HG03060 (cell line): ENCODE results near the gene CIDEC.
"Not testable (repeated sequence)": the region's sequence is repeated elsewhere in the genome, so short reads cannot be mapped to it uniquely, and the experiment has no call there.

Experiments
- ATAC-seq: cut with Tn5 transposase; IDR thresholded peaks from one replicate; pipeline ENCODE4 v1.9.1; 2021; ENCODE audit warnings: low read depth, moderate number of reproducible peaks; ENCODE audit not compliant: unreplicated experiment

The CIDEC gene

DNA sequence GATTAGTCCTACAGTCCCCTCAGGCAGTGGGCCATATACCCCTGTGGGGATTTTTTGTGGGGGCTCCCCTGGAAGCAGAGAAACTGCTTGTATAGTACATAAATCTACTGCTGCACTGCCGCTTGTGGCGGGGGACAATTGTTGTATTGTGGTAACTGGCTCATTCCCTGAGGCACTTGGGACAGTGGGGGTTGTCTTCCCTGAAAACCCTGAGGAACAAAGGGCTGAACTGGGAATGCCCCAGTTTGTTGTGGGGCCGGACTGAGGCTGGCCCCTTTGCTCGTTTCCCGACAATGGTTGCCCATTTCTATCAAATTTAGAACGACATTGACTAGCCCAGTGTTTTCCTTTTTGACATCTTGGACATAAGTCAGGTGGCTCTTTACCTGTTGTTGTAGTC is 28.7 kb downstream of the CIDEC start:
- ATAC-seq, result not testable (repeated sequence)

DNA sequence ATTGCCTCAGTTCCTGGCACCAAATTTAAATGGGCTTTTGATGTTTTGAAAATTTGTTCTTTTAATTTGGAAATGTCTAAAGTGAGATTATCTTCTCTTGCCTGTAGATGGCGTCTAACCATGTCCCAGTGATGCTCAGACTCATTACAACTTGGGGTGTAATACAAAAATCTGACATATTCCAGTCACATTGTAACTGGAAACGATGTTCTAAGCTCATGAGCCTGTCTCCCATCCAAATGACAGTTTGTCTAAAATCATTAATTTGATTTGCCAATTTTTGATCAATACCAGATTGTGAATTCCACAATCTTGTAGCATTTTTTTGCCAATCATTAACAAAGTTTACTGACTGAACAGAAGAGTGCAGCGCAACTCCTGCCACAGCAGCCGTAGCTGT is 31.2 kb downstream of the CIDEC start:
- not testable (repeated sequence) for ATAC-seq

DNA sequence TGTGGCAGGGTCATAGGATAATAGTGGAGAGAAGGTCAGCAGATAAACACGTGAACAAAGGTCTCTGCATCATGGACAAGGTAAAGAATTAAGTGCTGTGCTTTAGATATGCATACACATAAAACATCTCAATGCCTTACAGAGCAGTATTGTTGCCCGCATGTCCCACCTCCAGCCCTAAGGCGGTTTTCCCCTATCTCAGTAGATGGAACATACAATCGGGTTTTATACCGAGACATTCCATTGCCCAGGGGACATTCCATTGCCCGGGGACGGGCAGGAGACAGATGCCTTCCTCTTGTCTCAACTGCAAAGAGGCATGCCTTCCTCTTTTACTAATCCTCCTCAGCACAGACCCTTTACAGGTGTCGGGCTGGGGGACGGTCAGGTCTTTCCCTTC is 32.2 kb downstream of the CIDEC start:
- ATAC-seq, result not testable (repeated sequence)

DNA sequence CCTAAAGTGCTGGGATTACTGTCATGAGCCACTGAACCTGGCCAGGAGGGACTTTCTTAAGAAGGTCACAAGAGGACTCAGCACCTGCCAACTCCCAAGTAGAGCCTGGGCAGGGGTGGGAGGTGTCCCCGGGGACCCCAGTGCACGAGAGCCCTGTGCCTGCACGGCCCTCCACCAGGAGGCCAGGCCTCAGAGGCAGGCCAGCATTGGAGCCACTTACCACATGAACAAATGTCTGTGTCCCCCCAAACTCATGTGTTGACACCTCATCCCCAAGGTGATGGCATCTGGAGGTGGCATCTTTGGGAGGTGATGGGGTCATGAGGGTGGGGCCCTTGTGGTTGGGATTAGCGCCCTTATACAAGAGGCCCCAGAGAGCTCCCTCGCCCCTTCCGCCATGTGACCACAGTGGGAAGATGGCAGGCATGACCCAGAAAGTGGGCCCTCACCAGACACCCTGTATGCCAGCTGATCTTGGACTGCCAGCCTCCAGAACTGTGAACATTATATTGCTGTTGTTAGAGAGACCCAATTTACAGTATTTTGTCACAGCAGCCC is 33.0 kb downstream of the CIDEC start:
- no peak for ATAC-seq

DNA sequence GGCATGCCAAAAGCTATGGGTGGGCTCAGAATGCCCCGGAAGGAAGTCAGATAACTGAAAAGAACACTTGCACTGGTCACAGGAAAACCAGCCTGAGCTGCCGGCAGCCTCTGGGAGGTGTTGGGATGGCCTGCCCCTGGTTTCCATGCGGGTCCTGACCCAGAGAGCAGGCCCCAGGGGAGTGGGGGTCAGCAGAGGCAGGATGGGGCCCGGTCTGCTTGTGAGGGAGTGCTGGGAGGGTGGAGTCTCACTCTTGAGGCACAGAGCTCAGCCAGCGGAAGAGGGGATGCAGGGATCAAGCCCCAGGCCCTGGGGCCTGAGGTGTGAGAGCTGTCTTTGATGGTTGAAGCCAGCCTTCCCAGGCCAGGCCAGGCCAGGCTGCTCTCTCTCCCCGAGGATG is 33.8 kb downstream of the CIDEC start:
- ATAC-seq, result no peak

GRCh38 chr3:9843715-9844438 is 36.2 kb downstream of the CIDEC start, which contains the start of gene RPUSD3:
Gene RPUSD3 (minus strand): TSS chr3:9844008. CDS start chr3:9843990, 18 bp downstream.
- ATAC-seq, result peak; percentile 93

GRCh38 chr3:9841015-9841414 is 39.0 kb downstream of the CIDEC start:
- no peak for ATAC-seq

GRCh38 chr3:9838856-9839255 is 41.2 kb downstream of the CIDEC start:
- no peak for ATAC-seq

DNA sequence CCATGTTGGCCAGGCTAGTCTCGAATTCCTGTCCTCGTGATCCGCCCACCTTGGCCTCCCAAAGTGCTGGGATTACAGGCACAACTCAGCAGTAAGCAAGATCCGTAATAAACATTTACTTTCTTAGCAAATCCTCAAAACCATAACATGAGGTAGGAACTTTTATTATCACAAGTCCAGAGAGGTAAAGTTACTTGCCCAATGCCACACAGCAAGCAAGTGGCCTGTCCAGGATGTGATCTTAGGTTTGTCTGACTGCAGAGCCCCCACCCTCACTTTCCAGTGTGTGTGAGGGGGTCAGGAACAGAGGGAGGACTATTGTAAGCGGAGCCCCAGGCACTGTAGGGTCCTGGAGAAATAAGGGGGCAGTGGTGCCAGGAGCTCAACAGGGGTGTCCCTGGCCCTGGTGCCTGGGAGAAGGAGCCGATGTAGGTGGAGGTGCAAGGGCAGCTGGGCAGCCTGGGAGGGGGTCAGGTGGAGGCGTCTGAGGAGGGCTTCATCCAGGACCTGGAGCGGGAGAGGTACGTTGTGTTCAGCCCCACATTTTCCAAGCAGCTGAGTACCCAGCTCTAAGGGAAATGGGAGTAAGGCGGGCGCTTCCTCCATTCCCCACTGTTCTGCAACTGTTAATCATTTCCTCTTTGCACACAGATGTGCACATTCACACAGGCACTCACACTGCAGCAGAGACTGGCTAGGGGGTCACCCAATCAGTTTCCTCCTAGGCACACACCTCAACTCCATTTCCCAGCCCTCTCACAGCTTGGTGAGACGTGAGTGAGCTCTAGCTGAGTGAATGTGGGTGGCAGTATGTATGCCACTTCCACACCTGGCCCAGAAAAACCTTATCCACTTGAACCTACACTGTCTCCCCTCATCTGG is 42.1 kb downstream of the CIDEC start:
- no peak for ATAC-seq

DNA sequence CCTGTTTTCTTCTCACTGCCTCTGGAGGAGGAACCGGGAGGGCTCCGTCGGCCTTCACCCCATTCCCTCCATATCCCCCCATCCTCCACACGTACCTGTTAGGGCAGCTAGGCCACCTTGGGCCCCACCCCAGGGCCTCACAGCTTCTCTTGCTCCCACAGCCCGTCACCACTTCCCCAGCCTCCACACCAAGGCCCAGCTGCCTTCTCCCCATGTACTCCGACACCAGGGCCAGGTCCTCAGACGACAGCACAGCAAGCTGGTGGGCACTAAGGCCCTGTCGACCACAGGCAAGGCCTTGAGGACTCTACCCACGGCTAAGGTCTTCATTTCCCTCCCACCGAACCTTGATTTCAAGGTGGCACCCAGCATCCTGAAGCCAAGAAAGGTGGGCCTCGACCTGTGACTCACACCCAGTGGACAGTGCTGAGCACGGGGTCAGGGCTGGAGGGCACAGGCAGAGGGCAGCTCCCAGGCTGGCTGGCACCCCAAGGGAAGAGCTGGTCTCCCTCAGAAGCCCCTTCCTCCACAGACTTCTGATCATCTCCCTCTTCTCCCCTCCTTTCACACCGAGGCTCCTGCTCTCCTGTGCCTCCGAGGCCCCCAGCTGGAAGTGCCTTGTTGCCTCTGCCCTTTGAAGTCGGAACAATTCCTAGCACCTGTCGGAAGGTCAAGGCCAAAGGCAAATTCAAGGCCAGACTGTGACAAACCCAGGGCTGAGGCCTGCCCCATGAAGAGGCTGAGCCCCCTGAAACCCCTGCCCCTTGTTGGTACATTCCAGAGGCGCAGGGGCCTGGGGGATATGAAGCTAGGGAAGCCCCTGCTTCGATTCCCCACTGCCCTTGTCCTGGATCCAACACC is 45.3 kb downstream of the CIDEC start:
- ATAC-seq, result no peak

GRCh38 chr3:9833078-9833477 is 47.0 kb downstream of the CIDEC start:
- no peak for ATAC-seq

GRCh38 chr3:9831253-9831652 is 48.8 kb downstream of the CIDEC start:
- no peak for ATAC-seq

DNA sequence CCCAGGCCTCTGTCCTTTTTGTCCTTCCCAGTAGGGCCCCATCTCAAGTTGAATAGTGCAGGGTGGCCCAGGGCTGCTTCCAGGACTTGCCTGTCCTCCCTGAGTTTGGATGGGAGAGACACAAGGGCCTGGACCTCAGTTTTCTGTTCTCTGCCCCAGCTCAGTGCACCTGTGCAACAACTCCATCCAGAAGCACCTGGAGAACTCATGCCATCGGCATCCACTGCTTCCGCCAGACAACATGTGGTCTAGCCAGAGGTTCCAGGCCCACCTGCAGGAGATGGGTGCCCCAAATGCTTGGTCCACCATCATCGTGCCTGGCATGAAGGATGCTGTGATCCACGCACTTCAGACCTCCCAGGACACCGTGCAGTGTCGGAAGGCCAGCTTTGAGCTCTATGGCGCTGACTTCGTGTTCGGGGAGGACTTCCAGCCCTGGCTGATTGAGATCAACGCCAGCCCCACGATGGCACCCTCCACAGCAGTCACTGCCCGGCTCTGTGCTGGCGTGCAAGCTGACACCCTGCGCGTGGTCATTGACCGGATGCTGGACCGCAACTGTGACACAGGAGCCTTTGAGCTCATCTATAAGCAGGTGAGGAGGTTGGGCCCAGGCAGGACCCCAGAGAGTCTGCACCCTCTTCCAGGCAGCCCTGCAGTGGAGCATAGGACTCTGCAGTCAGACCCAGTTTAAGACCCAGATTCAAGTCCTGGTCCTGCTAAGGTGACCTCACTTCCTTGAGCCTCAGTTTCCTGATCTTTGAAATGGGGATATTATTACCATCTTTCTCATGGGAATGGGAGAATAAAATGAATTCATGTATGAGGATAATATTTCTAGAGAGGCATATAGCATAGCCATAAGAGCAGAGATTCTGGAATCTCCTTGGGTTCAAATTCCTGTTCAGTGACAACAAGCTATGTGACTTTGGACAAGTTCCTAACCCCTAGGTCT is 51.0 kb downstream of the CIDEC start:
- no peak for ATAC-seq

DNA sequence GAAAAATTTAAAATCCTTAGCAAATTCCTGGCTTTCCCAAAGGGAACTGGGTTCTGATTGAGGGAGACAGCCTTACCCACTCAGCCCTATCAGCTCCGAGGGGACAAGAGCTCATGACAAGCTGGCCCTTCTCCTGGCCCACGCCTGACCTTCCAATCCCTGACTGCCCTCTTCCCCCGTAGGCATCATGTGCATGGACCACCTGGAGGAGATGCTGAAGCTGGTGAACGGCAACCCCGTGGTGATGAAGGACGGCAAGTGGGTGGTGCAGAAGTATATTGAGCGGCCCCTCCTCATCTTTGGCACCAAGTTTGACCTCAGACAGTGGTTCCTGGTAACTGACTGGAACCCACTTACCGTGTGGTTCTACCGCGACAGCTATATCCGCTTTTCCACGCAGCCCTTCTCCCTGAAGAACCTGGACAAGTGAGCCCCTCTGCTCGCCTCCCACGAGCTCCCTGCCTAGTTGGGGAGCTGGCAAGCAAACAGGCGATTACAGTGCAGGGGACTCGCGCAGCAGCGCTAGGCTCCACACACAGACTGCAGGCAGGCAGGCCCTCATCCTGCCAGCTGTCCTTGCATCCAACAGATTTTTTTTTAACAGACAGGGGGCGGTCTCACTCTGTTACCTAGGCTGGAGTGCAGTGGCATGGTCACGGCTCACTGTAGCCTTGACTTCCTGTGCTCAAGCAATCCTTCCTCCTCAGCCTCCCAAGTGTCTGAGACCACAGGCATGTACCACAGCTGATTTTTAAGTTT is 53.1 kb downstream of the CIDEC start:
- no peak for ATAC-seq

DNA sequence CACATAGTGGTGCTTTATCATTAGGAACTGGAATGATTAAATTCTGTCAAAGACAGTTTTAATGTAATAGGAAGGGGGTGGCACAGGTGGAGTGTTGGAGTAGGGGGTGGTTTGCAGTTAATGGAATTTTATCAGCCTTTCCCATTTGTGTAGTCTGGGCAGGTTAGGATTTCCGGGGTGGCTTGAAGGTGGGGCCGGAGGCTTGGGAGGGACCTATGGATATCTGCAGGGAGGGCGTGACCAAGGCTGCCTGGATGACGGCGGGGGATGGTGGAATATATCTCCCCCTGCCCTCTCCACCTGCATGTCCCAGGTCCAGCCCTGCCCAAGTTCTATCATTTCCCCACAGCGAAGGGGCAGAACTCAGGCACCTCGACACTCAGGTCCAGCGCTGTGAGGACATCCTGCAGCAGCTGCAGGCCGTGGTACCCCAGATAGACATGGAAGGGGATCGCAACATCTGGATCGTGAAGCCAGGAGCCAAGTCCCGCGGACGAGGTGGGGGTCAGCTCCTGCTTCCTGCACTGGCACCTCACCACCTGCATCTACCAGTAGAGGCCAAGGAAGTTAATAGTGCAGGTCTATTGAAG is 54.5 kb downstream of the CIDEC start:
- ATAC-seq, result no peak

- ATAC-seq, result no peak
These were observed 59.1 kb downstream of the CIDEC start for GRCh38 chr3:9820946-9821345.

- no peak for ATAC-seq
These were observed 59.5 kb downstream of the CIDEC start for GRCh38 chr3:9820543-9820942.

- no peak for ATAC-seq
These were observed 61.3 kb downstream of the CIDEC start for GRCh38 chr3:9818666-9819335.
